ENCODE measurements around the gene NPM3.

The NPM3 gene

DNA sequence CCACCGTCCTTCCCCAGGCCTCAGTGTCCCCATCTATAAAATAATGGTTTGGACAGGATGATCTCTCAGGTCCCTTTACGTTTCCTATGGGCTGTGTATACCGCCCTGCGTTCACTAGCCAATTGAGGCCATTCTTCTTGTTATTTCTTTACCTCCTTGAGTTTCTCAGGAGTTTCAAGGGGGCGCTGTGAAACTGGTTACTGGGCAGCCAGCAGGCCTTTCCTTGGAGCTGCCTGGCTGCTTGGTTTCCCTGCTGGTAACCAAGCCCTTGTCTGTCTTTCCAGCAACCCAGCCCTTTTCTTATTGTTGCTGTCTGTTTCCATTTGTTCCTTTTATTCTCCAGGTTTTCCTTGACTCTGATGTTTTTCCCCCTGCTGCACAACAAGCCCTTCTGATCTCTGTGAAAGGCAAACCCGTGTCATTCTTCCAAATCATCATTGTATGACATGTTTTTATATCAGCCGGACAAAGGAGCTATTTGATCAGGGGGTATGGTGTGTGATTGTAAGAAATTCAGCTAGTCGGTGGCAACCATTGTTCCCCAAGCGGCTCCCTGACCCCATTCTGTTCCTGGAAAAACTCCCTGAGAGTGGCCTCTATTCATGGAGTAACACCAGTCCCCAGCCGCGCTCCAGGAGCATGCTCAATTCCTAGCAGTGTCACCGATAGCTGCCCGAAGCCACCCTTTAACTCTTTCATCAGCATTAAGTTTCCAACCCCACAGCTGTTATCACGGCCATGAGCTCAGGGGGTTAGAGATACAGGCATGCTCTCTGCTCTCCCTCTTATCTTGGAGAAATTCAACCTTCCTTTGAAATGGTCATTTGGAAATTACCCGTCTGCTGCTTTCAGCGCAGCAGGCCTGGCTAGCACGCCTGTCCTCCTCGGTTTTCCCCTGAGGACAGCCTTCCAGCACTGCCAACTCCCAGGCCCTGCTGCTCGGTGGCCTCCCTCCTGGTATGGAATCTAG lies 33.9 kb downstream of the NPM3 start:
- peak; percentile 7 for DNase-seq

DNA sequence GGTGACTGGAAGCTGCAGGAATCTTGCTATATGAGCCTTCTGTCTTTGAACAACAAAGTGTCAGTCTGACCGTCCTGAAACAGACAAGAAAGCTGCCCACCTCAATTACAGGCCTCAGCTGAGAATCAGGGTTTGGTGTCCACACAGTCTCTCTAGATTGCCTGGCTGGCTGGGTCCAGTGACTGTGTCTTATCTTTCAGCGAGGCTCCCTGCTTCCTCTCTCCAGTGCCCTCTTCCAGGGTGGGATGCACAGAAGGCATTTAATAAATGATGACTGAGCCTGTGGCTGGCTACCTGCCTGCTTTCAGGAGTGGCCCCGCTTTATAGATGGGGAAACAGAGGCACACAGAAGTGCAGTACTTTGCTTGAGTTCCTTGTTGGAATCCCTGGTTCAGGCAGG lies 34.8 kb downstream of the NPM3 start:
- no peak for DNase-seq

DNA sequence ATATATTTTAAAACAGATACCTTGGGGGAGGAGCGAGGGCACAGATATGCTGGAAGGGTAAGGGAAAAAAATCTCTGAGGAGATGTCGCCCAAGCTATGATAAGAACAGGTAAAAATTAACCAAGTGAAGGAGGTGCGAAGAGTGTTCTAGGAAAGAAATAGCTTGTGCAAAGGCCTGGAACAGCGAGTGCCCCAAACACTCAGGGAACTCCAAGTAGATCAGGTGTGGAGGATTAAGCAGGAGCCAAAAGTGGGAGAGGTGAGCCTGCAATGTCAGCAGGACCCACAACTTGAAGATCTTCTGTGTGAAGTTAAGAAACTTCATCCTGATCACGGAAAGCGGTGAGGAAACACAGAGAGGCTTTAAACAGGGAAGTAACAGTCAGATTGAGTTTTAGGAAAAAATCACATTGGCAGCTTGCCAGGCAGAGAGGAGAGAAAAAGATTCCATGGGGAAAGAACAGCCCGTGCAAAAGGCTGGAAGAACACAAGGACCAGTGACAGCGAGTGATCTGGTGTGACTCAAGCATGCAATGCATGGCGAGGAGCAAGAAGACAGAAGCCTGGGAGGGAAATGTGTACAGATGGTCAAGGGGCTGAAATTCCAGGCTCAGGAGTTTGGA lies 38.1 kb downstream of the NPM3 start:
- no peak for DNase-seq

DNA sequence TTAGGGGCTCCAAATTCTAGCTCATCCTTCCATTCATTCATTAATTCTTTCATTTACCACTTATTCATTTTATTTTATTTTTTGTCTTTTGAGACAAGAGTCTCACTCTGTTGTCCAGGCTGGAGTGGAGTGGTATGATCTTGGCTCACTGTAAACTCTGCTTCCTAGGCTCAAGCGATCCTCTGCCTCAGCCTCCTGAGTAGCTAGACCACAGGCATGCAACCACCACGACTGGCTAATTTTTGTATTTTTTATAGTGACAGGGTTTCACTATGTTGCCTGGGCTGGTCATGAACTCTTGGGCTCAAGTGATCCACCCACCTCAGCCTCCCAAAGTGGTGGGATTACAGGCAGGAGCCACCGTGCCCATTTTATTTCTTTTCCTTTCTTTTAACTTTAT lies 39.0 kb downstream of the NPM3 start:
- no peak for DNase-seq

DNA sequence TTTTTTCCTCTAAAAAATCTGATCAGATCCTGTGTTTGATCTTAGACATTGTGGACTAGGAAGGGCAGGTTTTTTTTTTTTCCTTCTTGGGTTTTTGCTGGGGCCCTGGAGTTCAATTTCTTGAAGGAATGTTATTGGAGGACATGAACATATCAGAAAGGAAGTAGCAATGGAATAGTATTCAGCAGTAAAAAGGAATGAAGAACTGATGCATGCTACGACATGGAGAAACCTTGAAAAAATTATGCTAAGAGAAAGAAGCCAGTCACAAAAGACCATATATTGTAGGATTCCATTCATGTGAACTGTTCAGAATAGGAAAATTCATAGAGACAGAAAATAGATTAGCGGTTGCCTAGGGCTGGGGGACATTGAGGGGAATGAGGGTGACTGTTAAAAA lies 41.3 kb downstream of the NPM3 start:
- no peak for DNase-seq

DNA sequence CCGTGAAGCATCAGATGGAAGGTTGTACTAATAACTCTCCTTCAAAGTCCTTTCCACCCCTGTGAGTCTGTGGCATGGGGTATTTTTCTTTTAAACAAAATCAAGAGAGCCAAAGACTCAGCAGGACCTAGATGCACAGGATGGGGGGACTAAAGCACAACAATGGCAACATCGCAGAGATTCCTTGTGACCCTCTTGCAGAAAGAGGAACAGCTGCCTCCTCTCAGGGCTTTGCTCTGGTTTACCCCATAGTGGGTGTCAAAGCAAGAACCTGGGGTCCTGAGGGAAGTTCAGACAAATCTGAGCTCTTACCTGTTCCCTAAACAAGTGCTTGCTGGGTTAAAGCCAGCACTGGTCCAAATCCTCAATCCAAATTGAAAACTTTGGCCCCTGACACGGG lies 46.6 kb downstream of the NPM3 start:
- no peak for DNase-seq

DNA sequence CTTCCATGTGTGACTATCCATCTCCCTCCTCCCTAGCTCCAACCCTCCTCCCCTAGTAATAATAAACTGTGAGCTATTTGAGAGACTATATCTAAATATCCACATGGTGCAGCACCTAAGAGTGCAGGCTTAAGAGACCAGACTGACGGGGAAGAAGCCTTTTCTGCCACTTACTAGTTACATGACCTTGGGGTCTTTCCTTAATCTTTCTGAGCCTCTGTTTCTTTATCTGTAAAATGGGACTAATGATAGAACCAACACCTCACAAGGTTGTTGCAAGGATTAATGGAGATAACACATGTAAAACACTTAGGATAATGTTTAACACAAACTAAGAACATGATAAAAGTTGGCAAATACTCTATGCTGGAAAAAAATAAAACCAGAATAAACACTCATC lies 51.1 kb downstream of the NPM3 start:
- no peak for DNase-seq
